HS-5 (cell line): ENCODE measurements around the gene TTYH1.

Experiments
- DNase-seq: peaks from one replicate; pipeline ENCODE4 v3.0.0-alpha.2; 2012; ENCODE audit warnings: low read depth

TTYH1 gene

GRCh38 chr19:54392105-54392504 is 23.2 kb upstream of the TTYH1 start:
- no peak for DNase-seq

GRCh38 chr19:54393381-54393780 is 21.9 kb upstream of the TTYH1 start:
- no peak for DNase-seq

GRCh38 chr19:54395685-54396084 is 19.6 kb upstream of the TTYH1 start:
- DNase-seq = no peak

- DNase-seq = no peak
These were observed 16.1 kb upstream of the TTYH1 start for GRCh38 chr19:54399189-54399588.

GRCh38 chr19:54400913-54401312 is 14.4 kb upstream of the TTYH1 start:
- DNase-seq = no peak

GRCh38 chr19:54403054-54403453 is 12.2 kb upstream of the TTYH1 start:
- no peak for DNase-seq

GRCh38 chr19:54405628-54406027 is 9.6 kb upstream of the TTYH1 start:
- DNase-seq = no peak

- DNase-seq = no peak
These were observed 7.5 kb upstream of the TTYH1 start for GRCh38 chr19:54407780-54408179.

- no peak for DNase-seq
These were observed 6.7 kb upstream of the TTYH1 start for GRCh38 chr19:54408456-54409026.

GRCh38 chr19:54411033-54411432 is 4.2 kb upstream of the TTYH1 start:
- no peak for DNase-seq

- DNase-seq = no peak
These were observed 2.4 kb upstream of the TTYH1 start for GRCh38 chr19:54412877-54413276.

- no peak for DNase-seq
These were observed 1.1 kb upstream of the TTYH1 start for GRCh38 chr19:54414156-54414555.

- no peak for DNase-seq
These were observed 823 bp downstream of the TTYH1 start for GRCh38 chr19:54415901-54416673.

GRCh38 chr19:54416695-54417491 is 1.6 kb downstream of the TTYH1 start:
- DNase-seq = no peak

GRCh38 chr19:54418030-54418929 is 3.0 kb downstream of the TTYH1 start:
- no peak for DNase-seq

GRCh38 chr19:54418930-54419800 is 3.9 kb downstream of the TTYH1 start:
- no peak for DNase-seq

GRCh38 chr19:54420068-54420382 is 4.8 kb downstream of the TTYH1 start:
- DNase-seq = no peak

GRCh38 chr19:54420383-54421168 is 5.3 kb downstream of the TTYH1 start:
- no peak for DNase-seq

- DNase-seq = no peak
These were observed 5.9 kb downstream of the TTYH1 start for GRCh38 chr19:54421169-54421516.

- no peak for DNase-seq
These were observed 6.3 kb downstream of the TTYH1 start for GRCh38 chr19:54421521-54421920.

- no peak for DNase-seq
These were observed 6.9 kb downstream of the TTYH1 start for GRCh38 chr19:54422136-54422535.
